Measurements from ENCODE around the gene TINAGL1. TPM values are rescaled to one million over a fixed set of nuclear protein-coding genes. Genes with fewer than 3 reads are reported as not detected.

Gene TINAGL1
- total and polyA plus RNA-seq, 4 donors, result 64.1 to 90.9 (median 84.2) TPM

DNA sequence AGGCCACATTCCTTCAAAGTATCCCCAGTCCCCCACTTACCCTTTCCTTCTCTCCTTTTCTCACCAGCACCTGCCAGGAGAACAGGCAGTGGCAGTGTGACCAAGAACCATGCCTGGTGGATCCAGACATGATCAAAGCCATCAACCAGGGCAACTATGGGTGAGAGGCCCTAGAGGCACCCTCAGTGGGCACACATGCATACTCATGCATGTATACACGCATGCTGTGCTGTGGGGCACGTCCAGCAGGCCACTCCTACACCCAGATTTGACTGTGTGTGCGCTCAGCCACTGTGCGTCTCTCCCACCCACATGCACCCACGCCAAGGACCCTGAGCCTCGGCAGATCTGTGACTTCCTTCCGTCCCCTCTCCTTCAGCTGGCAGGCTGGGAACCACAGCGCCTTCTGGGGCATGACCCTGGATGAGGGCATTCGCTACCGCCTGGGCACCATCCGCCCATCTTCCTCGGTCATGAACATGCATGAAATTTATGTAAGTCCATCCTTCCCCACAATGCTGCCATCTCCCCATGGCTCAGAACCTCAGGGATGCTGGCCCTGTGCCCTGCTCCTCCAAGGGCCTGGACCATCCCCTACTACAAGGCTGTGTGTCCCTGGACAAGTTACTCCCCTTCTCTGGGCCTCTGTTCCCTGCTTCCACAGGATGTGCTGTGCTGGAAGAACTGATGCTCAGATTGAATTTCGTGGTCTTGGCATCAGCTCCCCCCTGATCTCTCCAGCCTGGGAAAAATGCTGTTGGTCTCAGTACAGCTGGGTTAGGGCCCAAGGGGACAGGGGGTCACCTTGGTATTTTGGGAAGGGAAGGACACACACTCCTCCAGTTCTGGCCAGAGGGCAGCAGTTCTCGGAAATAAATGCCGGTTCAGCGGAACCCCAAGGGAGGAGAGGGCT is 7.0 kb downstream of the TINAGL1 start:
- H3K4me1 ChIP-seq (ENCODE audit: control insufficient read depth in 5 of 5, insufficient read depth in 5 of 5, low read length in 5 of 5), result peaks cover 16 to 52% (median 30%) of the 10 kb centered on the region in 5 donors
- WGBS, 2 donors, result 72 to 83% methylated on average over 16 of the region's 16 CpGs
- H3K9me3 ChIP-seq (ENCODE audit: control insufficient read depth in 4 of 4, insufficient read depth in 3 of 4, low read length in 3 of 4), result no peaks in the 10 kb centered on the region
- ATAC-seq (ENCODE audit: insufficient read depth, low FRiP score), result no peak
- TF ChIP-seq, protein P1, sequence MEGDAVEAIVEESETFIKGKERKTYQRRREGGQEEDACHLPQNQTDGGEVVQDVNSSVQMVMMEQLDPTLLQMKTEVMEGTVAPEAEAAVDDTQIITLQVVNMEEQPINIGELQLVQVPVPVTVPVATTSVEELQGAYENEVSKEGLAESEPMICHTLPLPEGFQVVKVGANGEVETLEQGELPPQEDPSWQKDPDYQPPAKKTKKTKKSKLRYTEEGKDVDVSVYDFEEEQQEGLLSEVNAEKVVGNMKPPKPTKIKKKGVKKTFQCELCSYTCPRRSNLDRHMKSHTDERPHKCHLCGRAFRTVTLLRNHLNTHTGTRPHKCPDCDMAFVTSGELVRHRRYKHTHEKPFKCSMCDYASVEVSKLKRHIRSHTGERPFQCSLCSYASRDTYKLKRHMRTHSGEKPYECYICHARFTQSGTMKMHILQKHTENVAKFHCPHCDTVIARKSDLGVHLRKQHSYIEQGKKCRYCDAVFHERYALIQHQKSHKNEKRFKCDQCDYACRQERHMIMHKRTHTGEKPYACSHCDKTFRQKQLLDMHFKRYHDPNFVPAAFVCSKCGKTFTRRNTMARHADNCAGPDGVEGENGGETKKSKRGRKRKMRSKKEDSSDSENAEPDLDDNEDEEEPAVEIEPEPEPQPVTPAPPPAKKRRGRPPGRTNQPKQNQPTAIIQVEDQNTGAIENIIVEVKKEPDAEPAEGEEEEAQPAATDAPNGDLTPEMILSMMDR (IDR thresholded peaks at IDR 0.05; ENCODE audit: control extremely low read depth, extremely low read depth), result no peak
- peaks cover 0 to 23% (median 0%) of the 10 kb centered on the region in 4 donors for H3K36me3 ChIP-seq (ENCODE audit: control insufficient read depth in 4 of 4, insufficient read depth in 4 of 4, low read length in 4 of 4)
- no peak overlapping the region for H3K4me3 ChIP-seq
- H3K9ac ChIP-seq (ENCODE audit: insufficient read depth in 1 of 2, low read length in 2 of 2), result no peak overlapping the region
- DNase-seq, result peak in 1 of 3 donors; percentile 51
- no peaks in the 10 kb centered on the region for H3K27me3 ChIP-seq (ENCODE audit: control insufficient read depth in 3 of 3, insufficient read depth in 3 of 3, low read length in 2 of 3)
- H3K27ac ChIP-seq (ENCODE audit: low read depth in 1 of 2, low read length in 1 of 2), result peak overlapping the region; percentile 40 to 58

DNA sequence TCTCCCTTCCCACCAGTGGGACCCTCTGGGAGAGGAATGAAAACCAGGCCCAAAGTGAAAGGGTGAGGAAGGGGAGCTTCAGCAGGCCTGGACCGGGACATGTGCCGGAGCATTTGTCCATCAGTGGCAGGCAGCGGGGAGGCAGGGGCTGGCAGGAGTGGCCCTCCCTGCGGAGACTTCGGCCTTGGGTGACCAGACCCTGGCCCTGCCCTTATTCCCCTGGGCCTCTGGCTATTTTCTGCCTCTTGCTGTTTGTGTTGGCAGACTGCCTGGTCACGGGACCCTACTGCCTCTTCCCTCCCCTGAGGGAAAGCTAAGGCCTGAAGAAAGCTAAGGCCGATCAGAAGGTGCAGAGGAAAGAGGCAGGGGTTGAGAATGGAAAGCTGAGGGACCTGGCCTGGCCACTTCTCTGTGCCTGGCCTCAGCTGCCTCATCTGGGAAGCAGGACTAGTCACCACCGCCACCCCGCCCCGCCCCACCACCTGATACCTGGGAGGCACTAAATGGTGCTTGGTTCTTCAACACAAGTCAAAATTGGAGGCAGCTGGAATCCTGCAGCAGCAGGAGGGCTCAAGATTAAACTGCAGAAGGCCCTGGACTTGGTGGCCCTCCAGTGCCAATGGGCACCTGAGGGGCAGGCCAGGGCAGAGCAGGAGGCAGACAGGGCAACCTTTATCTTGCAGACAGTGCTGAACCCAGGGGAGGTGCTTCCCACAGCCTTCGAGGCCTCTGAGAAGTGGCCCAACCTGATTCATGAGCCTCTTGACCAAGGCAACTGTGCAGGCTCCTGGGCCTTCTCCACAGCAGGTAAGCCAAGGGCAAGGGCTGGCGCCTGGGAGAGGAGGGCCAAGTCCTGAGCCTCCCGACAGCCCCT is 7.9 kb downstream of the TINAGL1 start:
- no peak overlapping the region for H3K9ac ChIP-seq (ENCODE audit: insufficient read depth in 1 of 2, low read length in 2 of 2)
- 52 to 70% methylated on average over 13 of the region's 13 CpGs for WGBS, 2 donors
- TF ChIP-seq, protein P1 (IDR thresholded peaks at IDR 0.05; ENCODE audit: control extremely low read depth, extremely low read depth), result no peak
- peaks cover 0 to 23% (median 0%) of the 10 kb centered on the region in 4 donors for H3K36me3 ChIP-seq (ENCODE audit: control insufficient read depth in 4 of 4, insufficient read depth in 4 of 4, low read length in 4 of 4)
- H3K27ac ChIP-seq (ENCODE audit: low read depth in 1 of 2, low read length in 1 of 2), result peak overlapping the region; percentile 40 to 58
- no peak overlapping the region for H3K4me3 ChIP-seq
- H3K9me3 ChIP-seq (ENCODE audit: control insufficient read depth in 4 of 4, insufficient read depth in 3 of 4, low read length in 3 of 4), result no peaks in the 10 kb centered on the region
- ATAC-seq (ENCODE audit: insufficient read depth, low FRiP score) (no peak), DNase-seq (peak; percentile 84 to 94 (median 86))
- peaks cover 15 to 53% (median 29%) of the 10 kb centered on the region in 5 donors for H3K4me1 ChIP-seq (ENCODE audit: control insufficient read depth in 5 of 5, insufficient read depth in 5 of 5, low read length in 5 of 5)
- no peaks in the 10 kb centered on the region for H3K27me3 ChIP-seq (ENCODE audit: control insufficient read depth in 3 of 3, insufficient read depth in 3 of 3, low read length in 2 of 3)

DNA sequence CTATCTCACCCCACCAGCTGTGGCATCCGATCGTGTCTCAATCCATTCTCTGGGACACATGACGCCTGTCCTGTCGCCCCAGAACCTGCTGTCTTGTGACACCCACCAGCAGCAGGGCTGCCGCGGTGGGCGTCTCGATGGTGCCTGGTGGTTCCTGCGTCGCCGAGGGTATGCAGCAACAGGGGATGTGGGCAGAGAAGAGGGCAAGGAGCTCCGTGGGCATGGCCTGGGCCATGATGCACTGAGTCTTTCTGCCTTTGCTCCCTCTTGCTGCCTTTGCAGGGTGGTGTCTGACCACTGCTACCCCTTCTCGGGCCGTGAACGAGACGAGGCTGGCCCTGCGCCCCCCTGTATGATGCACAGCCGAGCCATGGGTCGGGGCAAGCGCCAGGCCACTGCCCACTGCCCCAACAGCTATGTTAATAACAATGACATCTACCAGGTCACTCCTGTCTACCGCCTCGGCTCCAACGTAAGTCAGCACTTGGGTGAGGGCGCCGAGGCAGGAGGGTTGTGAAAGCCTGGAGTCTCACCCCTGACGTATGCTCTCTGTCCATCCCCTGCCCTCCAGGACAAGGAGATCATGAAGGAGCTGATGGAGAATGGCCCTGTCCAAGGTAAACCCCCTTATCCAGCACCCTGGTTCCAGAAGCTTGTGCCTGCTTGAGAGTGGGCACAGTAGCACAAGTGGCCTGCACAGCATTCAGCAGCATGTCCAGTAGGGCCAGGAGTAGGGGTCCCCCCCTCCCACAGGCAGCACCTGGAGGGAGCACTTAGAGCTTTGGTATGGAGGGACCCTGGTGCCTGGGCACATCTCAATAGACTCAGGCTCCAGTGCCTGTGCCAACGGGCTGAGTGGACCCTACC is 8.8 kb downstream of the TINAGL1 start:
- TF ChIP-seq, protein P1 (IDR thresholded peaks at IDR 0.05; ENCODE audit: control extremely low read depth, extremely low read depth), result no peak
- Histone ChIP-seq H3K9me3 (ENCODE audit: control insufficient read depth in 4 of 4, insufficient read depth in 3 of 4, low read length in 3 of 4) (no peaks in the 10 kb centered on the region), H3K27me3 (ENCODE audit: control insufficient read depth in 3 of 3, insufficient read depth in 3 of 3, low read length in 2 of 3) (no peaks in the 10 kb centered on the region), H3K36me3 (ENCODE audit: control insufficient read depth in 4 of 4, insufficient read depth in 4 of 4, low read length in 4 of 4) (peaks cover 0 to 20% (median 0%) of the 10 kb centered on the region in 4 donors), H3K27ac (ENCODE audit: low read depth in 1 of 2, low read length in 1 of 2) (peak overlapping the region; percentile 40 to 58), H3K9ac (ENCODE audit: insufficient read depth in 1 of 2, low read length in 2 of 2) (no peak overlapping the region), H3K4me3 (no peak overlapping the region), H3K4me1 (ENCODE audit: control insufficient read depth in 5 of 5, insufficient read depth in 5 of 5, low read length in 5 of 5) (peaks cover 13 to 45% (median 20%) of the 10 kb centered on the region in 5 donors)
- DNase-seq (no peak), ATAC-seq (ENCODE audit: insufficient read depth, low FRiP score) (no peak)
- WGBS, 2 donors, result 90 to 91% methylated on average over 27 of the region's 27 CpGs

Data from lung (tissue), 12 donors.